ENCODE data around the gene TRIM31. TPM values are rescaled to one million over a fixed set of nuclear protein-coding genes. Genes with fewer than 3 reads are reported as not detected.
A peak's percentile ranks its signal among the peaks of the same experiment; 100 is the strongest.

TRIM31 gene
- polyA plus RNA-seq, 1 of the 3 experiments (the other 2 are of a cell fraction), result not detected

DNA sequence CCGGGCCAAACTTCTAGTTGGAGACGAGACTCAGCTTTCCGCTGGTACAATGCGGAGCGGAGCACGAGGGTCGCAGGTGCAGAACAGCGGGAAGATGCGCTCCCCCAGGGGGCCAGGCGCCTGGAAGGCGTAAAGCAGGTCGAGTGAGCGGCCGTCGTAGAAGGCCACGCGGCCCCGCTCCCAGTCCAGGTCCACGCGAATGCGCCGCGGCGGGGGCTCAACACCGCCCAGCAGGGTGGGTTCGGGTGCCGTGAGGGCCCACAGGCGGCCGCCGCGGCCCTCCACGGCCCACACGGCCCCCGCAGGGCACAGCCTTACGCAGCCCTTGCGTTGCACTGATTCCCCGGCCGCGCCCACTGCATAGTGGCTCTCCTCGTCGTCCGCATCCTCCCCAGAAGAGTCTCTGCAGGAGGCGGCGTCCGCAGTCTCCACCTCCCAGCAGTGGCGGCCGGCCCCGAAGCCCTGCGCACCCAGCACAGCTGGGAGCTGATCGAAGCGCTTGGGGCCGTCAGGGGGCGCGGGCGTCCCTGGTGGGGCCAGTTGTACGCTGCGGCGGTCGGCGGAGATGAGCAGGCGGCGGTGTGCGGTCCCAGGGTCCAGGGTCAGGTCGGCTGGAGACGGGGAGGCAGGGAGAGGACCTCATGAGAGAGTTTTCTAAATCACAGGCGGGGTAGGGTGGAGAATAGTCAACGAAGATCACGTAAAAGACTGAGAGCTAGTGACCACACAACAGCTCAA lies 41.6 kb downstream of the TRIM31 start:
- 93% methylated on average over 52 of the region's 68 CpGs for WGBS (ENCODE audit: low lambda C conversion rate)
- Histone ChIP-seq H3K9me3 (no peaks in the 10 kb centered on the region), H3K9me2 (no peaks in the 10 kb centered on the region), H3K4me3 (ENCODE audit: low read depth in 2 of 2, low read length in 1 of 2) (no peak overlapping the region), H4K20me1 (ENCODE audit: insufficient read depth) (no peaks in the 10 kb centered on the region), H3K79me2 (ENCODE audit: insufficient read depth) (peaks cover 17% of the 10 kb centered on the region), H3K27ac (ENCODE audit: low read depth in 2 of 2, low read length in 1 of 2) (no peak overlapping the region), H3F3A (replicated peaks; ENCODE audit: insufficient read depth) (no peaks in the 10 kb centered on the region), H2AFZ (ENCODE audit: low read depth) (no peak overlapping the region), H3K36me3 (replicated peaks in 1 of 2; ENCODE audit: control insufficient read depth in 1 of 2, insufficient read depth in 2 of 2, low read length in 1 of 2) (peaks cover 0 to 19% of the 10 kb centered on the region in 2 experiments), H3K4me1 (ENCODE audit: control insufficient read depth in 1 of 2, insufficient read depth in 2 of 2, low read depth in 1 of 2, low read length in 1 of 2) (peaks cover 0 to 11% of the 10 kb centered on the region in 2 experiments; a peak in 2 of 4 replicates), H3K27me3 (ENCODE audit: insufficient read depth) (no peaks in the 10 kb centered on the region), H3K4me2 (no peak overlapping the region), H3K9ac (no peak overlapping the region)
- TF ChIP-seq, protein P1, sequence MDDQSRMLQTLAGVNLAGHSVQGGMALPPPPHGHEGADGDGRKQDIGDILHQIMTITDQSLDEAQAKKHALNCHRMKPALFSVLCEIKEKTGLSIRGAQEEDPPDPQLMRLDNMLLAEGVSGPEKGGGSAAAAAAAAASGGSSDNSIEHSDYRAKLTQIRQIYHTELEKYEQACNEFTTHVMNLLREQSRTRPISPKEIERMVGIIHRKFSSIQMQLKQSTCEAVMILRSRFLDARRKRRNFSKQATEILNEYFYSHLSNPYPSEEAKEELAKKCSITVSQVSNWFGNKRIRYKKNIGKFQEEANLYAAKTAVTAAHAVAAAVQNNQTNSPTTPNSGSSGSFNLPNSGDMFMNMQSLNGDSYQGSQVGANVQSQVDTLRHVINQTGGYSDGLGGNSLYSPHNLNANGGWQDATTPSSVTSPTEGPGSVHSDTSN (IDR thresholded peaks at IDR 0.05), result no peak
- TF ChIP-seq ELF1 (IDR thresholded peaks at IDR 0.05), result no peak
- no peak for TF ChIP-seq MEF2A (IDR thresholded peaks at IDR 0.05; ENCODE audit: borderline replicate concordance, low read depth)
- TF ChIP-seq YY1 (IDR thresholded peaks at IDR 0.05; ENCODE audit: low read depth), result no peak
- no peak for TF ChIP-seq SMC3 (IDR thresholded peaks at IDR 0.05; ENCODE audit: low read depth, low read length)
- TF ChIP-seq RFX5 (IDR thresholded peaks at IDR 0.05; ENCODE audit: low read length), result no peak
- TF ChIP-seq FOXM1 (IDR thresholded peaks at IDR 0.05; ENCODE audit: low read depth), result no peak
- TF ChIP-seq, protein P2, sequence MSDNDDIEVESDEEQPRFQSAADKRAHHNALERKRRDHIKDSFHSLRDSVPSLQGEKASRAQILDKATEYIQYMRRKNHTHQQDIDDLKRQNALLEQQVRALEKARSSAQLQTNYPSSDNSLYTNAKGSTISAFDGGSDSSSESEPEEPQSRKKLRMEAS (IDR thresholded peaks at IDR 0.05; ENCODE audit: low read depth), result no peak
- TF ChIP-seq, protein P3, sequence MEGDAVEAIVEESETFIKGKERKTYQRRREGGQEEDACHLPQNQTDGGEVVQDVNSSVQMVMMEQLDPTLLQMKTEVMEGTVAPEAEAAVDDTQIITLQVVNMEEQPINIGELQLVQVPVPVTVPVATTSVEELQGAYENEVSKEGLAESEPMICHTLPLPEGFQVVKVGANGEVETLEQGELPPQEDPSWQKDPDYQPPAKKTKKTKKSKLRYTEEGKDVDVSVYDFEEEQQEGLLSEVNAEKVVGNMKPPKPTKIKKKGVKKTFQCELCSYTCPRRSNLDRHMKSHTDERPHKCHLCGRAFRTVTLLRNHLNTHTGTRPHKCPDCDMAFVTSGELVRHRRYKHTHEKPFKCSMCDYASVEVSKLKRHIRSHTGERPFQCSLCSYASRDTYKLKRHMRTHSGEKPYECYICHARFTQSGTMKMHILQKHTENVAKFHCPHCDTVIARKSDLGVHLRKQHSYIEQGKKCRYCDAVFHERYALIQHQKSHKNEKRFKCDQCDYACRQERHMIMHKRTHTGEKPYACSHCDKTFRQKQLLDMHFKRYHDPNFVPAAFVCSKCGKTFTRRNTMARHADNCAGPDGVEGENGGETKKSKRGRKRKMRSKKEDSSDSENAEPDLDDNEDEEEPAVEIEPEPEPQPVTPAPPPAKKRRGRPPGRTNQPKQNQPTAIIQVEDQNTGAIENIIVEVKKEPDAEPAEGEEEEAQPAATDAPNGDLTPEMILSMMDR (IDR thresholded peaks at IDR 0.05), result no peak
- TF ChIP-seq NRF1 (IDR thresholded peaks at IDR 0.05; ENCODE audit: low read depth, low read length), result no peak
- TF ChIP-seq SIN3A (IDR thresholded peaks at IDR 0.05; ENCODE audit: borderline replicate concordance, low read depth, low read length), result no peak
- peak; percentile 11 for DNase-seq
- CTCF ChIA-PET, result interaction anchor here (2.2 kb wide), 1 partner anchor 60 kb away, joined by 4 read pairs; no protein-coding TSS in a partner anchor
- POLR2A ChIA-PET, result no interaction called here

DNA sequence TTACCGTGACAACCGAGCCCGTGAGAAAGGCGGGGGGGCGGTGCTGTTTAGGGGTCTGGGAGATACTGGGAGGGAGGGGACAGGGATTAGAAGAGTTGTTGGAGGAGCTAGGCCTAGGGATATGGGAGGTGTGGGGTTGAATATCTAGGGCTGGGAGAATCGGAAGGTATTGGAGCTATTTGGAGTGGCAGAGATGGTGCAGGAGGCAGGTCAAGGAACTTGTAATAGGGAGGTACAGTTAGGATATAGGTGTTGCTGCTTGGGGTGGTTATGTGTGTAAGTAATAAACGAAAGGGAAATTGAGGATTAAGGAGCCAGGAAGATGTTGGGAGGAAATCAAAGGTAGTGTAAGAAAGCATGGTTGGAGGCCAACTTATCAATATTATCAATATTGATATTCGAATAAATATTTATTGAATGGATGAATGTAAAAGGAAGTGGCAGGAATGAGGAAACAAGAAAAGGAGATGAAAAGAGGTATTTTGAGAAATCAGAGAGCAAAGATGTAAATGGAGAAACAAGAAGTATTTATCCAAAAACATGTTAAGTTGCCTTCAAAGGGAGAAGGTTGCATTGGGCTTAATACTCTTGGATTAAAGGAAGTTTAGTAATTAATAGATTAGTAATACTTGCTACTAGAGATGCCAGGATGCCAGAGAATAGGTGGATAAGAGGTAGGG lies 45.3 kb downstream of the TRIM31 start:
- no peaks in the 10 kb centered on the region for H3K9me2 ChIP-seq
- peaks cover 11 to 36% of the 10 kb centered on the region in 2 experiments for H3K36me3 ChIP-seq (replicated peaks in 1 of 2; ENCODE audit: control insufficient read depth in 1 of 2, insufficient read depth in 2 of 2, low read length in 1 of 2)
- H3K9ac ChIP-seq, result peak overlapping the region; percentile 69
- 0% methylated on average over 8 of the region's 8 CpGs for WGBS (ENCODE audit: low lambda C conversion rate)
- peak overlapping the region; percentile 84 to 89 for H3K27ac ChIP-seq (ENCODE audit: low read depth in 2 of 2, low read length in 1 of 2)
- peak; percentile 89 for DNase-seq
- H4K20me1 ChIP-seq (ENCODE audit: insufficient read depth), result no peaks in the 10 kb centered on the region
- H3K27me3 ChIP-seq (ENCODE audit: insufficient read depth), result no peaks in the 10 kb centered on the region
- ChIA-PET CTCF (interaction anchor here (1.1 to 1.6 kb wide), 2 partner anchors 10 to 63 kb away, joined by 3 to 6 read pairs; no protein-coding TSS in a partner anchor), POLR2A (no interaction called here)
- H3K4me1 ChIP-seq (ENCODE audit: control insufficient read depth in 1 of 2, insufficient read depth in 2 of 2, low read depth in 1 of 2, low read length in 1 of 2), result peaks cover 0 to 14% of the 10 kb centered on the region in 2 experiments; a peak in 2 of 4 replicates
- peak overlapping the region; percentile 74 to 80 for H3K4me3 ChIP-seq (ENCODE audit: low read depth in 2 of 2, low read length in 1 of 2)
- no peaks in the 10 kb centered on the region for H3K9me3 ChIP-seq
- peaks cover 6% of the 10 kb centered on the region for H3F3A ChIP-seq (replicated peaks; ENCODE audit: insufficient read depth)
- peak overlapping the region; percentile 79 for H2AFZ ChIP-seq (ENCODE audit: low read depth)
- H3K4me2 ChIP-seq, result peak overlapping the region; percentile 78
- H3K79me2 ChIP-seq (ENCODE audit: insufficient read depth), result peaks cover 27% of the 10 kb centered on the region
- TF ChIP-seq RXRA (IDR thresholded peaks at IDR 0.05; ENCODE audit: borderline replicate concordance, low read depth), result no peak
- no peak for TF ChIP-seq ELF1 (IDR thresholded peaks at IDR 0.05)
- TF ChIP-seq, protein P1 (IDR thresholded peaks at IDR 0.05), result no peak
- no peak for TF ChIP-seq TCF12 (IDR thresholded peaks at IDR 0.05)
- TF ChIP-seq FOXJ3 (CRISPR knock-in tag; IDR thresholded peaks at IDR 0.05), result no peak
- TF ChIP-seq, protein P4, sequence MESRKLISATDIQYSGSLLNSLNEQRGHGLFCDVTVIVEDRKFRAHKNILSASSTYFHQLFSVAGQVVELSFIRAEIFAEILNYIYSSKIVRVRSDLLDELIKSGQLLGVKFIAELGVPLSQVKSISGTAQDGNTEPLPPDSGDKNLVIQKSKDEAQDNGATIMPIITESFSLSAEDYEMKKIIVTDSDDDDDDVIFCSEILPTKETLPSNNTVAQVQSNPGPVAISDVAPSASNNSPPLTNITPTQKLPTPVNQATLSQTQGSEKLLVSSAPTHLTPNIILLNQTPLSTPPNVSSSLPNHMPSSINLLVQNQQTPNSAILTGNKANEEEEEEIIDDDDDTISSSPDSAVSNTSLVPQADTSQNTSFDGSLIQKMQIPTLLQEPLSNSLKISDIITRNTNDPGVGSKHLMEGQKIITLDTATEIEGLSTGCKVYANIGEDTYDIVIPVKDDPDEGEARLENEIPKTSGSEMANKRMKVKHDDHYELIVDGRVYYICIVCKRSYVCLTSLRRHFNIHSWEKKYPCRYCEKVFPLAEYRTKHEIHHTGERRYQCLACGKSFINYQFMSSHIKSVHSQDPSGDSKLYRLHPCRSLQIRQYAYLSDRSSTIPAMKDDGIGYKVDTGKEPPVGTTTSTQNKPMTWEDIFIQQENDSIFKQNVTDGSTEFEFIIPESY (IDR thresholded peaks at IDR 0.05; ENCODE audit: borderline replicate concordance, low read depth), result no peak
- no peak for TF ChIP-seq NRF1 (IDR thresholded peaks at IDR 0.05; ENCODE audit: low read depth, low read length)
- TF ChIP-seq, protein P2 (IDR thresholded peaks at IDR 0.05; ENCODE audit: low read depth), result no peak
- TF ChIP-seq TAF1 (IDR thresholded peaks at IDR 0.05; ENCODE audit: borderline replicate concordance, low read depth, low read length), result no peak
- TF ChIP-seq TEAD4 (IDR thresholded peaks at IDR 0.05; ENCODE audit: borderline replicate concordance, insufficient read depth), result no peak
- TF ChIP-seq RFX5 (IDR thresholded peaks at IDR 0.05; ENCODE audit: low read length), result no peak
- TF ChIP-seq GABPA (IDR thresholded peaks at IDR 0.05; ENCODE audit: low read depth), result no peak
- TF ChIP-seq MEF2A (IDR thresholded peaks at IDR 0.05; ENCODE audit: borderline replicate concordance, low read depth), result no peak
- TF ChIP-seq FOXM1 (IDR thresholded peaks at IDR 0.05; ENCODE audit: low read depth), result no peak
